Measurements from ENCODE around the gene NFKB1.

DNA sequence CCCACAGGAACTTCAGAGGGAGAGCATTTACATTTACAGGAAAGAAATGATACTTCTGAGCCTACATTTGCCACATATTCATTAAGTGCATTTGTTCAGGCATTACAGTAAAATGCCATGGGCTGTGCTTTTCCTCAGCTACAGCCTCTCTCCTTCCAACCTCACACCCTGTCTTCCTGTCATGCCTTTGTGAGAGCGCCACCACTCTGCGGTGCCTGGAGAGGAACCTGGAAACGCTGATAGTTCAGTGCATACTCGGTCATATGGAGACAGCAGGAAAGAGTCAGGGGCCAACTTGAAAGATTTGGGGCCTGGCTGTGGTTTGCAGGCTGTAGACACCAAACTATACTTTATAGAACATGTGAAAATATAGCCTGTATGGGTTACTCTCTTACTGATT is 40.5 kb downstream of the NFKB1 start:
- TF ChIP-seq CEBPB (IDR thresholded peaks at IDR 0.05), result no peak
- TF ChIP-seq, protein P1, sequence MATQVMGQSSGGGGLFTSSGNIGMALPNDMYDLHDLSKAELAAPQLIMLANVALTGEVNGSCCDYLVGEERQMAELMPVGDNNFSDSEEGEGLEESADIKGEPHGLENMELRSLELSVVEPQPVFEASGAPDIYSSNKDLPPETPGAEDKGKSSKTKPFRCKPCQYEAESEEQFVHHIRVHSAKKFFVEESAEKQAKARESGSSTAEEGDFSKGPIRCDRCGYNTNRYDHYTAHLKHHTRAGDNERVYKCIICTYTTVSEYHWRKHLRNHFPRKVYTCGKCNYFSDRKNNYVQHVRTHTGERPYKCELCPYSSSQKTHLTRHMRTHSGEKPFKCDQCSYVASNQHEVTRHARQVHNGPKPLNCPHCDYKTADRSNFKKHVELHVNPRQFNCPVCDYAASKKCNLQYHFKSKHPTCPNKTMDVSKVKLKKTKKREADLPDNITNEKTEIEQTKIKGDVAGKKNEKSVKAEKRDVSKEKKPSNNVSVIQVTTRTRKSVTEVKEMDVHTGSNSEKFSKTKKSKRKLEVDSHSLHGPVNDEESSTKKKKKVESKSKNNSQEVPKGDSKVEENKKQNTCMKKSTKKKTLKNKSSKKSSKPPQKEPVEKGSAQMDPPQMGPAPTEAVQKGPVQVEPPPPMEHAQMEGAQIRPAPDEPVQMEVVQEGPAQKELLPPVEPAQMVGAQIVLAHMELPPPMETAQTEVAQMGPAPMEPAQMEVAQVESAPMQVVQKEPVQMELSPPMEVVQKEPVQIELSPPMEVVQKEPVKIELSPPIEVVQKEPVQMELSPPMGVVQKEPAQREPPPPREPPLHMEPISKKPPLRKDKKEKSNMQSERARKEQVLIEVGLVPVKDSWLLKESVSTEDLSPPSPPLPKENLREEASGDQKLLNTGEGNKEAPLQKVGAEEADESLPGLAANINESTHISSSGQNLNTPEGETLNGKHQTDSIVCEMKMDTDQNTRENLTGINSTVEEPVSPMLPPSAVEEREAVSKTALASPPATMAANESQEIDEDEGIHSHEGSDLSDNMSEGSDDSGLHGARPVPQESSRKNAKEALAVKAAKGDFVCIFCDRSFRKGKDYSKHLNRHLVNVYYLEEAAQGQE (IDR thresholded peaks at IDR 0.05), result no peak
- no peak for TF ChIP-seq POLR2A (IDR thresholded peaks at IDR 0.05; ENCODE audit: low read length)
- TF ChIP-seq EHMT2 (IDR thresholded peaks at IDR 0.05; ENCODE audit: low read depth), result no peak
- TF ChIP-seq JUNB (IDR thresholded peaks at IDR 0.05), result no peak
- no peak for TF ChIP-seq MAFK (IDR thresholded peaks at IDR 0.05; ENCODE audit: partially characterized antibody)

Data from A549 (cell line).